Measurements from ENCODE around the gene MAPKAP1.

- no peak for TF ChIP-seq POLR2A (IDR thresholded peaks at IDR 0.05; ENCODE audit: low read depth, low read length)
- no peak for TF ChIP-seq PAX5 (IDR thresholded peaks at IDR 0.05; ENCODE audit: insufficient read depth, low read length, severe bottlenecking)
- TF ChIP-seq POU2F2 (IDR thresholded peaks at IDR 0.05; ENCODE audit: low read depth, low read length), result no peak
- TF ChIP-seq POLR2AphosphoS5 (IDR thresholded peaks at IDR 0.05; ENCODE audit: low read depth, low read length), result no peak
These were observed 60.3 kb downstream of the MAPKAP1 start for GRCh38 chr9:125646621-125647100.
